Measurements from ENCODE around the gene MINK1. TPM values are rescaled to one million over a fixed set of nuclear protein-coding genes. Genes with fewer than 3 reads are reported as not detected.

The MINK1 gene
- 100 to 1,000 TPM; 188 to 263 TPM for total RNA-seq
- 151 to 236 reads per million in 2 donors for total RNA-seq

DNA sequence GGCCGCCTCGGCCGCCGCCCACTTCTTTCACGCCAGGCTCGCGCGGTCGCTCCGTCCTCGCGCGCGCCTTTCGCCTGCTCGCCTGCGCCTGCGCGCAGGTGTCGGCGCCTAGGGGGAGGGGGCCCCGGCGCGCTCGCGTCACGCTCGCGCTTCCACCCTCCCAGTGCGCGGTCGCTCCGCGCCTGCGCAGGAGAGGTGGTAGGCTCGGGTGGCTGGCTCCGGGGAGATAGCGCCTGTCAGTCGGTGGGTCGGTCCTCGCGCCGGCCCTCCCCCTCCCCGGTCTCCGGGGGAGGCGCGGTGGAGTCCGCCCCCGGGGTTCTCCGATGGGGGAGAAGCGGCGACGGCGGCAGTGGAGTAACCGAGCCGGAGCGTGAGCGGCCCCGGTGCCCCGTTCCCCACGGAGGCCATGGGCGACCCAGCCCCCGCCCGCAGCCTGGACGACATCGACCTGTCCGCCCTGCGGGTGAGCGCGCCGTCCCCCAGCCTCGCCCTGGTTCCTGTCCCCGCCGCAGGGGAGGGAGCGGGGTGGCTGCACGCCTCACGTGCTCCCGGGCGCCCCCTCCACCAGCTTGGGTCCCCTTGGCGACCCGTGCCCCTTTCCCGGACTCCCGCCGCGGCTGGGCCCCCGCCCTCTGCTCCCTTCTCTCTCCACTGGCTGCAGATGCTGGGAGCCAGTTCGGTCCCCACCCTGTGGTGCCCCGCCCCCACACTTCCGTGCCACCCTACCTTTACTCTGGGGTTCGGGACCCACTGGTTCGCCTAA is at the start of gene MINK1:
TSS of gene MINK1 (plus strand) at position 163 of the 763 bp plus-strand sequence. CDS start at position 407, 244 bp downstream.
- Mint-ChIP-seq H3K36me3 (ENCODE audit: low read depth) (peaks cover 8% of the 10 kb centered on the region), H3K27me3 (no peaks in the 10 kb centered on the region), H3K27ac (peak within 1 kb of the TSS; percentile 94), H3K4me1 (peaks cover 33% of the 10 kb centered on the region), H3K4me3 (peak within 1 kb of the TSS; percentile 99)
- H3K9me3 ChIP-seq (ENCODE audit: control insufficient read depth, low read length, poor library complexity, severe bottlenecking) = no peaks in the 10 kb centered on the region
- ATAC-seq = peak; percentile 88
- peak; percentile 81 to 91 (median 90) for DNase-seq

DNA sequence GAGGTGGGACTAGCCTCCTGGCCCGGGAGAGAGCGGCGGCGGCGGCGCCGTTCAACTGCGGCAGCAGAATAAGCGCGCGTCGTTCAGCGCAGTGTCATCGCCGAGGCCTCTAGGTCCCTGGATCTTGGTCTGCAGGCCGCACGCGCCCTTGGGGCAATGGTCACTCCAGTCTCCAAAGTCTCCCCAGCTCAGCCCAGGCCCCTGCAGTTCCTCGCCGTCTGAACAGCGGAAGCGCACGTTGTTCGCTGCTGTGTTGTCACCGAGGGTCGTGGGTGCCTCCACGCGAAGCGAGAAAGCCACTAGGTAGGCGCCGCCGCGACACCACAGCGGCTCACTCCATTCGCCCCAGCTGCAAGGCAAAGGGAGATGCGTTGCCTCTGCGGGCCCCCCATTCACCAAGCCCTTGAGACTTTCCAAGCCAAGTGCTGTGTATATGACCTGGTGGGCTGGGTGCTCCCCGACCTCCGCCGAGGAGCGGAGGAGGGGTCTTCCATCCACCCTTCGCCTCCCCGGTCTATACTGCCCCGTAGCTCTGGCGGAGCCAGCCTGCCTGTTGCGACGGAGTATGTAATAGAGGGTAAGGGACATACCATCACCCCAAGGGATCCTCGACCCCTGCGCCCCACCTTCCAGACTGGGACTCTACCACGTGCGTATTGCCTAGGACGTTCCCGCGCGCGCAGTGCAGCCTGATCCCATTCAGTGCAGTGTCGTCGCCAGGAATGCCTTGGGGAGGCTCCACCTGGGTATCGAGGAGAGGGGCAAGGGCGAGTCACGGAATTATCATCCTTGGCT is 47.6 kb upstream of the MINK1 start:
- peak overlapping the region; percentile 55 for H3K4me3 Mint-ChIP-seq
- peaks cover 5% of the 10 kb centered on the region for H3K36me3 Mint-ChIP-seq (ENCODE audit: low read depth)
- peaks cover 55% of the 10 kb centered on the region for H3K27me3 Mint-ChIP-seq

DNA sequence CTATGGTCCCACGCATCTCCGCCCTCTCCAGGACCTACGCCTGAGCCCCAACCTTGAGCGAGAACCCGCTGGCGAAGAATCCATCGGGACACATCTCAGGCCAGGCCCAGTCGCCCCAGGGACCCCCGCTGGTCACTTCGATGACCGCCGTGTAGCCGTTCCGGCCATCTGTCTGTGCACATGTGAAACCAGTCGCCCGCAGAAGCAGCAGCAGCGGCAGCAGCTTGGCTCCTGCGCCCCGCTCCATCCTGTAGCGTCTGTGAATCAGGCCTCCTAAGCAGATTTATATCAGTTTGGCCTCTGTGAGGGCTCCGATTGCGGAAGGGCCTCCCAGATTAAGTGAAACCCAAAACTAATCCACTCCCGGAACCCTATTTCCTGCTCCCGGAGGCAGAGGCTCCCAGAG is 47.0 kb upstream of the MINK1 start, which contains the start of gene VMO1:
TSS of gene VMO1 (minus strand) at position 259 of the 406 bp plus-strand sequence. CDS start at position 247, 12 bp downstream.
- H3K4me1 Mint-ChIP-seq = peaks cover 26% of the 10 kb centered on the region
- peak within 1 kb of the TSS; percentile 55 for H3K4me3 Mint-ChIP-seq
- ATAC-seq (no peak), DNase-seq (no peak)
- peaks cover 5% of the 10 kb centered on the region for H3K36me3 Mint-ChIP-seq (ENCODE audit: low read depth)
- peaks cover 51% of the 10 kb centered on the region for H3K27me3 Mint-ChIP-seq
- peak within 1 kb of the TSS; percentile 34 for H3K27ac Mint-ChIP-seq
- no peaks in the 10 kb centered on the region for H3K9me3 ChIP-seq (ENCODE audit: control insufficient read depth, low read length, poor library complexity, severe bottlenecking)

More for the DNA sequence above, 47.6 kb upstream of the MINK1 start:
- Mint-ChIP-seq H3K4me1 (peaks cover 23% of the 10 kb centered on the region), H3K27ac (peak overlapping the region; percentile 34)
- ATAC-seq (no peak), DNase-seq (no peak)
- H3K9me3 ChIP-seq (ENCODE audit: control insufficient read depth, low read length, poor library complexity, severe bottlenecking) = no peaks in the 10 kb centered on the region

DNA sequence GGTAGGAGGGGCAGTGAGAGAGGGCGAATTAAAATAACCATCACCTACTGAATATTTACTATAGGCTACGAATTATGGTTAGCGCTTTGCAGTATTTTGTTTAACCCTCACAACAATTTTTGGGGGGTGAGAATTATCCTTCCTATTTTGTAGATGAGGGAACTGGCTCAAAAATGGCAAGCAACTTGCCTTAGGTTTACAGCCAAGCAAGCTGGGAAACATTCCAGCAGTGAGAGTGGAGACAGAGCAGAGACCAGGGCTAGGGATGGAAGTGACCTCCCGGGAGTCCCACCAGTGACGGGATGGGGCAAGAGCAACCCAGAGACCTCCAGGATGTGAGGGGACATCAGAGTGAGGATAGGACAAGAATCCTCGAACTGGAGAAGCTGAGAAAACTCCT is 46.6 kb upstream of the MINK1 start:
- H3K27me3 Mint-ChIP-seq = peaks cover 51% of the 10 kb centered on the region

DNA sequence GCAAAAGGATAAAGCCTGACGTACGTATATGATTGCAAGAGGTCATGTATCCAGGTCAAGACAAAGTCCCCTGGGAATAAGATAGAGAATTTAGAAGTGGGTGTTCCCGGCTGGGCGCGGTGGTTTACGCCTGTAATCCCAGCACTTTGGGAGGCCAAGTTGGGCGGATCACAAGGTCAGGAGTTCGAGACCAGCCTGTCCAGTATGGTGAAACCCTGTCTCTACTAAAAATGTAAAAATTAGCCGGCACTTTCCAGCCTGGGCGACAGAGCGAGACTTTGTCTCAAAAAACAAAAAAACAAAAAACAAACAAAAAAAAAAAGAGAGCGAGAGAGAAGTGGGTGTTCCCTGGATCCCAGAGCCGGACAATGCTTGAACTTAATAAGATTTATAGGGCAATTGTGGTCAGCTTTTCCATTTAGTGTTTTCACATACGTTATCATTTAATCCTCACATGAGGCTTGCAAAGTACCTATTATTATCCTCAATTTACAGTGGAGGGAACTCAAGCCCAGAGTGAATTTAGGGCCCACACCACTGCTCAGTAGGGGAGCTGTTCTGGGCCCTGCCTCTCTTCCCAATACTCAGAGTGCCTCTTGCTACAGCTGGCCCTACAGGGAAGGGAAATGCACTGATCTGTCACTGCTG is 44.9 kb upstream of the MINK1 start:
- no peak for DNase-seq
- H3K27me3 Mint-ChIP-seq = peaks cover 38% of the 10 kb centered on the region

More for the DNA sequence above, 46.6 kb upstream of the MINK1 start:
- Mint-ChIP-seq H3K4me1 (peaks cover 26% of the 10 kb centered on the region), H3K27ac (peak overlapping the region; percentile 34), H3K4me3 (peak overlapping the region; percentile 9), H3K36me3 (ENCODE audit: low read depth) (peaks cover 5% of the 10 kb centered on the region)
- ATAC-seq = no peak
- no peak for DNase-seq
- no peaks in the 10 kb centered on the region for H3K9me3 ChIP-seq (ENCODE audit: control insufficient read depth, low read length, poor library complexity, severe bottlenecking)

DNA sequence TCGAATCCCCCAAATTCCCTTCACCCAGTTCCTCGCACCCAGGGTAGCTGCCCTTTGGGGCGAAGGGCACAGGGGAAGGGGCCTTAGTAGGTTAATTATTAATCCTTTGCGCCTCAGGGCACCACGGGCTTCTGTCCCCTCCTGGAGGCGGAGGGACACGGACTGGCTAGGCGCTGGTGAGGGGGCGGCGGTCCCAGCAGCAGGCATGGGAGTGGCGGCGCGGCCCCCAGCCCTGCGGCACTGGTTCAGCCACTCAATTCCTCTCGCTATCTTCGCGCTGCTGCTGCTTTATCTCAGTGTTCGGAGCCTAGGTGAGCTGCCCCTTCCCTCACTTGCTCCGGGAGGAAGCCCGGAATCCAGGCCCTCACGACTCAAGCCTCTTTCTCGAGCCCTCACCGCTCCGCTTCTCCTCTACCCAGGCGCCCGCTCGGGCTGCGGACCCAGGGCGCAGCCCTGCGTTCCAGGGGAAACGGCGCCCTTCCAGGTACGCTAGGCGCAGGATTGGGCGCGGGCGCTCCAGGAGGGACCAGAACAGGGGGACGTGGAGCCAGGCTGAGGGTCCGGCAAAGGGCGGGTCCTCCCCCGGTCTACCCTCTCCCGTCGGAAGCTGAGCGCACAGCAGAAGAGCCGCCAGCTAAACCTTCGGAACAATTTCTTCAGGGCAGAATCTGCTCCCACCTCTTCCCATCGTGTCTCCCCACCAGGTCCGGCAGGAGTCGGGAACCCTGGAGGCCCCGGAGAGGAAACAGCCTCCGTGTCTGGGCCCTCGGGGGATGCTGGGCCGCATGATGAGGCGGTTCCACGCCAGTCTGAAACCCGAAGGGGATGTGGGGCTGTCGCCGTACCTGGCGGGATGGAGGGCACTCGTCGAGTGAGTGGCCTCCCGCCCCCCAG is 44.1 kb upstream of the MINK1 start, which contains the start of gene GLTPD2:
TSS of gene GLTPD2 (plus strand) at position 158 of the 894 bp plus-strand sequence. CDS start at position 206, 48 bp downstream.
- Mint-ChIP-seq H3K27ac (peak within 1 kb of the TSS; percentile 24), H3K4me3 (peak within 1 kb of the TSS; percentile 93), H3K27me3 (peaks cover 31% of the 10 kb centered on the region), H3K36me3 (ENCODE audit: low read depth) (no peaks in the 10 kb centered on the region), H3K4me1 (peaks cover 27% of the 10 kb centered on the region)
- H3K9me3 ChIP-seq (ENCODE audit: control insufficient read depth, low read length, poor library complexity, severe bottlenecking) = no peaks in the 10 kb centered on the region
- no peak for DNase-seq
- ATAC-seq = no peak

More for the DNA sequence above, 44.9 kb upstream of the MINK1 start:
- H3K4me1 Mint-ChIP-seq = peaks cover 24% of the 10 kb centered on the region
- peaks cover 3% of the 10 kb centered on the region for H3K36me3 Mint-ChIP-seq (ENCODE audit: low read depth)
- H3K27ac Mint-ChIP-seq = peak overlapping the region; percentile 24
- peak overlapping the region; percentile 33 for H3K4me3 Mint-ChIP-seq
- H3K9me3 ChIP-seq (ENCODE audit: control insufficient read depth, low read length, poor library complexity, severe bottlenecking) = no peaks in the 10 kb centered on the region
- no peak for ATAC-seq

DNA sequence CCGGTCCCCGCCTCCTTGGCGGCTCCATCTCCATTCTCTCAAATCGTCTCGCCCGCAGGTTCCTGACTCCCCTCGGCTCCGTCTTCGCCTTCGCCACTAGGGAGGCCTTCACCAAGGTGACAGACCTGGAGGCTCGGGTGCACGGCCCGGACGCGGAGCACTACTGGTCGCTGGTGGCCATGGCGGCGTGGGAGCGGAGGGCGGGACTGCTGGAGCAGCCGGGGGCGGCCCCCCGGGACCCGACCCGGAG is 43.5 kb upstream of the MINK1 start:
- H3K4me3 Mint-ChIP-seq = peak overlapping the region; percentile 93
- no peak for DNase-seq
- no peak overlapping the region for H3K27ac Mint-ChIP-seq
- peaks cover 25% of the 10 kb centered on the region for H3K27me3 Mint-ChIP-seq
- H3K9me3 ChIP-seq (ENCODE audit: control insufficient read depth, low read length, poor library complexity, severe bottlenecking) = no peaks in the 10 kb centered on the region
- peak; percentile 59 for ATAC-seq
- peaks cover 27% of the 10 kb centered on the region for H3K4me1 Mint-ChIP-seq
- H3K36me3 Mint-ChIP-seq (ENCODE audit: low read depth) = no peaks in the 10 kb centered on the region

DNA sequence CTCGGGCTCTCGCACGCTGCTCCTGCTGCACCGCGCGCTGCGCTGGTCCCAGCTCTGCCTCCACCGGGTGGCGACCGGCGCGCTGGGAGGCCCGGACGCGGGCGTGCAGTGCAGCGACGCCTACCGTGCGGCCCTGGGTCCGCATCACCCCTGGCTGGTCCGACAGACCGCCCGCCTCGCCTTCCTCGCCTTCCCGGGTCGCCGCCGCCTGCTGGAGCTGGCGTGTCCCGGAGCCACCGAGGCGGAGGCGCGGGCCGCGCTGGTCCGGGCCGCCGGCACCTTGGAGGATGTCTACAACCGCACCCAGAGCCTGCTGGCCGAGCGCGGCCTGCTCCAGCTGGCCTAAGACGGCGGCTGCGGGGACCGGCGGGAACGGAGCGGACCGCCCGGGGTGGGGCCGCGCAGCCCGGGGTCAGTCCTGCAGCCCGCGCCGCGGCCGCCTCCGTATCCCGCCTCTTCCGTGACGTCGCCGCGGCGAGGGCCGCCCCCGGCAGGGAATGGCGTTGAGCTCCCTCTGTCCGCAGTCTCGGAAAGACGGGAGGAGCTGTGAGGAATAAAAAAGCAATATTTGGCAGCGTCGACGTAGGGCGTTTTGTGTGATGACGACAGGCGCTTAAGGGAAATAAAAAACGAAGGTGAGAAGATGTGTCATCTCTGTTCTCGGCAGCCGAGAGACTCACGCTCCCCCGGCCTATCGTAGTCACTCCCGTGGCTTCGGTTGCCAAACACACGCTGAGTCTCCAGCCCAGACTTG is 43.0 kb upstream of the MINK1 start:
- ATAC-seq = peak; percentile 93
- peaks cover 23% of the 10 kb centered on the region for H3K27me3 Mint-ChIP-seq
- peak overlapping the region; percentile 72 for H3K27ac Mint-ChIP-seq
- no peaks in the 10 kb centered on the region for H3K36me3 Mint-ChIP-seq (ENCODE audit: low read depth)
- no peaks in the 10 kb centered on the region for H3K9me3 ChIP-seq (ENCODE audit: control insufficient read depth, low read length, poor library complexity, severe bottlenecking)
- peak overlapping the region; percentile 93 for H3K4me3 Mint-ChIP-seq
- H3K4me1 Mint-ChIP-seq = peaks cover 27% of the 10 kb centered on the region
- peak; percentile 72 to 75 (median 73) for DNase-seq

DNA sequence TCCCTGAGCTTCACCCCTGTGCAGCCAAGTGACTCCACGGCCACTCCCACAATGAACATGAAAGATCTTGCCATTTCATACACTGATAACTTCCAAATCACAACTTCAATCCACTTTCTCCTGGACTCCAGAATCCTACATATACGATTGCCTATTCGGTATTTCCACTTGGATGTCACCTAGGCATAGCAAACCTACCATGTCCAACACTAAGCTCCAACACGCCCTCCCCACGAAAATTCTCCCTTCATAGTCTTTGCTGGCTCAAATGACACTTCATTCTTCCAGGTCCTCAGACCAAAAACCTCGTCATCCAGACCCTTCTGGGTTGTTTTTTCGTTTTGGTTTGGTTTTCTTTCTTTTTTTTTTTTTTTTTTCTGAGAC is 42.4 kb upstream of the MINK1 start:
- ATAC-seq = no peak
- no peaks in the 10 kb centered on the region for H3K9me3 ChIP-seq (ENCODE audit: control insufficient read depth, low read length, poor library complexity, severe bottlenecking)
- no peak for DNase-seq
- H3K27ac Mint-ChIP-seq = peak overlapping the region; percentile 72
- peaks cover 18% of the 10 kb centered on the region for H3K27me3 Mint-ChIP-seq
- H3K4me1 Mint-ChIP-seq = peaks cover 26% of the 10 kb centered on the region
- no peaks in the 10 kb centered on the region for H3K36me3 Mint-ChIP-seq (ENCODE audit: low read depth)
- H3K4me3 Mint-ChIP-seq = peak overlapping the region; percentile 93

DNA sequence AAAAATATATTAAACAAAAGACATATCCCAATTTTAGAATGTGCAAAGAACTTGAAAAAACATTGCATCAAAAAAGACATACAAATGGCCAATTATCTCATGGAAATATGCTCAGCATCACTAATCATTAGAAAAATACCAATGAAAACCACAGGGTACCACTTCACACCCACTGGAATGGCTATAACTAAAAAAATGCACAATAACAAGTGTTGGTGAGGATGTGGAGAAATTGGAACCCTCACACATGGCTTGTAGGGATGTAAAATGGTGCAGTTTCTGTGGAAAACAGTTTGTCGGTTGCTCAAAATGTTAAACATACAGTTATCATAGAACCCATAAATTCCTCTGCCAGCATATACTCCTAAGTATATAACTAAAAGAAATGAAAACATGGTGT is 38.0 kb upstream of the MINK1 start:
- ATAC-seq (no peak), DNase-seq (no peak)
- no peaks in the 10 kb centered on the region for H3K27me3 Mint-ChIP-seq
- no peaks in the 10 kb centered on the region for H3K36me3 Mint-ChIP-seq (ENCODE audit: low read depth)
- H3K4me1 Mint-ChIP-seq = peaks cover 21% of the 10 kb centered on the region
- no peak overlapping the region for H3K27ac Mint-ChIP-seq
- no peaks in the 10 kb centered on the region for H3K9me3 ChIP-seq (ENCODE audit: control insufficient read depth, low read length, poor library complexity, severe bottlenecking)
- H3K4me3 Mint-ChIP-seq = peak overlapping the region; percentile 98

DNA sequence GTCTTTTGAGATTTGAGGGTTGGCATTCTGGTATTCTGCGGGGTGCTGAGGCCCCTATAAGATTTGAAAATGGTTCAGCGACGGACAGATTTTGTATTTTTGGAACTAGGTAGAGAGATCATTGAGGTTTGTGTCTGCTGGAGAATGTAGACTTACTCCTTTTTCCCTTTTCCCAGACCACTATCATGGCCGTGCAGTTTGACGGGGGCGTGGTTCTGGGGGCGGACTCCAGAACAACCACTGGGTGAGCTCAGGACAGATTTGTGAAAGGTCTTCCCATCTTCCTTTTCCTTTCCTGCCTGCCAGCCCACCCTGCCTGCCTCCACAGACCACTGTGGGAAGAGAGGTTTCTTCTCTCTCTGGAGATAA is 36.6 kb upstream of the MINK1 start:
- ATAC-seq = no peak
- Mint-ChIP-seq H3K27me3 (no peaks in the 10 kb centered on the region), H3K27ac (peak overlapping the region; percentile 96), H3K4me3 (peak overlapping the region; percentile 98), H3K36me3 (ENCODE audit: low read depth) (no peaks in the 10 kb centered on the region), H3K4me1 (peaks cover 15% of the 10 kb centered on the region)
- no peak for DNase-seq
- H3K9me3 ChIP-seq (ENCODE audit: control insufficient read depth, low read length, poor library complexity, severe bottlenecking) = no peaks in the 10 kb centered on the region

All from T-helper 17 cell (primary cell).